Osteocyte (in vitro differentiated cells): ENCODE results near the gene SAPCD1. TPM values are rescaled to one million over a fixed set of nuclear protein-coding genes. Genes with fewer than 3 reads are reported as not detected.
A peak's percentile ranks its signal among the peaks of the same experiment; 100 is the strongest.

ENCODE experiments used
- DNase-seq: peaks from one replicate; pipeline ENCODE4 v3.0.0; 2021; ENCODE audit warnings: mixed read lengths; ENCODE audit not compliant: unreplicated experiment; ENCODE audit errors: extremely low spot score
- H3K27ac Mint-ChIP-seq: one replicate; pipeline ENCODE4 v1.8.0; 2021; ENCODE audit warnings: mild to moderate bottlenecking, mixed read lengths; ENCODE audit not compliant: unreplicated experiment
- H3K27me3 Mint-ChIP-seq: one replicate; pipeline ENCODE4 v1.8.0; 2021; ENCODE audit warnings: mixed read lengths; ENCODE audit not compliant: unreplicated experiment
- H3K36me3 Mint-ChIP-seq: one replicate; pipeline ENCODE4 v1.8.0; 2021; ENCODE audit warnings: mixed read lengths; ENCODE audit not compliant: unreplicated experiment
- H3K4me1 Mint-ChIP-seq: one replicate; pipeline ENCODE4 v1.8.0; 2021; ENCODE audit warnings: mixed read lengths; ENCODE audit not compliant: unreplicated experiment
- H3K4me3 Mint-ChIP-seq: one replicate; pipeline ENCODE4 v1.8.0; 2021; ENCODE audit warnings: mild to moderate bottlenecking, moderate library complexity, mixed read lengths; ENCODE audit not compliant: unreplicated experiment
- H3K9me3 Mint-ChIP-seq: one replicate; pipeline ENCODE4 v1.8.0; 2021; ENCODE audit warnings: mixed read lengths; ENCODE audit not compliant: unreplicated experiment
- CTCF ChIP-seq: fragments of 200-600 bp; sonication (generic); IDR thresholded peaks from 2 replicates; pipeline ENCODE4 v1.5.0; 2021; ENCODE audit warnings: antibody characterized with exemption, mild to moderate bottlenecking, moderate library complexity
- total RNA-seq: library from RNA; stranded (reverse); gene quantifications from 2 replicates; pipeline ENCODE4 v1.2.1, GENCODE V29; 2021

The SAPCD1 gene
- total RNA-seq, 1 donor from 2014 or later = 3.4 TPM

- TF ChIP-seq CTCF = no peak
- Mint-ChIP-seq H3K4me3 (peak overlapping the region; percentile 99), H3K27ac (peak overlapping the region; percentile 95), H3K27me3 (no peaks in the 10 kb centered on the region), H3K36me3 (peaks cover 42% of the 10 kb centered on the region), H3K9me3 (no peaks in the 10 kb centered on the region), H3K4me1 (peaks cover 41% of the 10 kb centered on the region)
- peak; percentile 96 for DNase-seq
Observed at GRCh38 chr6:31729979-31730630, 32.4 kb upstream of the SAPCD1 start.

GRCh38 chr6:31730631-31731086 is 31.8 kb upstream of the SAPCD1 start:
- H3K27ac Mint-ChIP-seq = peak overlapping the region; percentile 95
- no peaks in the 10 kb centered on the region for H3K9me3 Mint-ChIP-seq
- H3K4me1 Mint-ChIP-seq = peaks cover 43% of the 10 kb centered on the region
- peaks cover 40% of the 10 kb centered on the region for H3K36me3 Mint-ChIP-seq
- H3K4me3 Mint-ChIP-seq = peak overlapping the region; percentile 99
- H3K27me3 Mint-ChIP-seq = no peaks in the 10 kb centered on the region
- DNase-seq = no peak
- TF ChIP-seq CTCF = no peak

- Mint-ChIP-seq H3K27me3 (no peaks in the 10 kb centered on the region), H3K4me3 (no peak overlapping the region), H3K4me1 (peaks cover 49% of the 10 kb centered on the region), H3K9me3 (no peaks in the 10 kb centered on the region), H3K27ac (peak overlapping the region; percentile 1), H3K36me3 (peaks cover 27% of the 10 kb centered on the region)
- no peak for DNase-seq
- no peak for TF ChIP-seq CTCF
Observed at GRCh38 chr6:31732029-31732428, 30.4 kb upstream of the SAPCD1 start.

- peak overlapping the region; percentile 96 for H3K27ac Mint-ChIP-seq
- TF ChIP-seq CTCF = no peak
- H3K27me3 Mint-ChIP-seq = no peaks in the 10 kb centered on the region
- H3K36me3 Mint-ChIP-seq = peaks cover 21% of the 10 kb centered on the region
- no peaks in the 10 kb centered on the region for H3K9me3 Mint-ChIP-seq
- no peak for DNase-seq
- H3K4me3 Mint-ChIP-seq = peak overlapping the region; percentile 99
- peaks cover 61% of the 10 kb centered on the region for H3K4me1 Mint-ChIP-seq
Observed at GRCh38 chr6:31733734-31734133, 28.7 kb upstream of the SAPCD1 start.

- Mint-ChIP-seq H3K4me1 (peaks cover 58% of the 10 kb centered on the region), H3K27ac (peak overlapping the region; percentile 96), H3K27me3 (no peaks in the 10 kb centered on the region), H3K9me3 (no peaks in the 10 kb centered on the region), H3K36me3 (peaks cover 21% of the 10 kb centered on the region), H3K4me3 (peak overlapping the region; percentile 99)
- no peak for TF ChIP-seq CTCF
- DNase-seq = no peak
Observed at GRCh38 chr6:31734247-31734820, 28.1 kb upstream of the SAPCD1 start.
